WTC11 (cell line): ENCODE data around the gene PARD3B. TPM values are rescaled to one million over a fixed set of nuclear protein-coding genes. Genes with fewer than 3 reads are reported as not detected.

Experiments used
- ATAC-seq: fragments of 200-7000 bp; cut with Tn5 transposase; 2 replicates; pipeline ENCODE4 v1.10.0; 2021; ENCODE audit warnings: mild to moderate bottlenecking, moderate library complexity
- CTCF ChIA-PET: fragments of 300-600 bp; sonication (Branson Sonifier 250); formaldehyde crosslinking; loops from one replicate; lab custom pipeline; 2021; ENCODE audit warnings: antibody characterized with exemption; lab: Charles Lee
- POLR2A ChIA-PET: fragments of 350-600 bp; sonication (Branson Sonifier 250); formaldehyde crosslinking; loops from one replicate; lab custom pipeline; 2021; ENCODE audit warnings: antibody characterized with exemption; lab: Charles Lee
- DNase-seq: peaks from one replicate; pipeline ENCODE4 v3.0.0; 2021; ENCODE audit warnings: low spot score
- H3K27ac Mint-ChIP-seq: 2 replicates; pipeline ENCODE4 v1.8.0; 2021; ENCODE audit warnings: mixed read lengths
- H3K27me3 Mint-ChIP-seq: 2 replicates; pipeline ENCODE4 v1.8.0; 2021; ENCODE audit warnings: low read depth, mild to moderate bottlenecking, moderate library complexity, mixed read lengths
- H3K36me3 Mint-ChIP-seq: 2 replicates; pipeline ENCODE4 v1.8.0; 2021; ENCODE audit warnings: mixed read lengths
- H3K4me1 Mint-ChIP-seq: 2 replicates; pipeline ENCODE4 v1.8.0; 2022; ENCODE audit warnings: mixed read lengths
- H3K4me3 Mint-ChIP-seq: 2 replicates; pipeline ENCODE4 v1.8.0; 2021; ENCODE audit warnings: mild to moderate bottlenecking, moderate library complexity, mixed read lengths
- H3K9me3 Mint-ChIP-seq: 2 replicates; pipeline ENCODE4 v1.8.0; 2021; ENCODE audit warnings: mixed read lengths
- ATF1 ChIP-seq: sonication (generic); formaldehyde crosslinking; IDR thresholded peaks from 2 replicates; pipeline ENCODE4 v1.8.1; 2023; ENCODE audit warnings: mild to moderate bottlenecking, moderate library complexity, missing genetic modification reagents
- ATF2 ChIP-seq: sonication (generic); formaldehyde crosslinking; IDR thresholded peaks from 2 replicates; pipeline ENCODE4 v1.8.1; 2022; ENCODE audit warnings: low read depth, missing genetic modification reagents, borderline replicate concordance
- ATF6 ChIP-seq: sonication (generic); formaldehyde crosslinking; IDR thresholded peaks from 2 replicates; pipeline ENCODE4 v1.8.1; 2023; ENCODE audit warnings: mild to moderate bottlenecking, missing genetic modification reagents
- CDX4 ChIP-seq: fragments of 250-450 bp; sonication (Bioruptor Pico); IDR thresholded peaks from 2 replicates; pipeline ENCODE4 v1.9.0; 2021; ENCODE audit warnings: moderate library complexity, mild to moderate bottlenecking, inconsistent platforms, borderline replicate concordance
- FOXP1 ChIP-seq: sonication (generic); formaldehyde crosslinking; IDR thresholded peaks from 2 replicates; pipeline ENCODE4 v1.8.0; 2022; ENCODE audit warnings: missing genetic modification reagents, mild to moderate bottlenecking, moderate library complexity, borderline replicate concordance
- GTF2I ChIP-seq: fragments of 250-450 bp; sonication (Bioruptor Pico); conservative IDR thresholded peaks from 2 replicates; pipeline ENCODE4 v1.4.0; 2021; ENCODE audit warnings: mild to moderate bottlenecking
- PRRX2 ChIP-seq: fragments of 250-450 bp; sonication (Bioruptor Pico); IDR thresholded peaks from 2 replicates; pipeline ENCODE4 v1.8.0; 2021; ENCODE audit warnings: mild to moderate bottlenecking
- TP53 ChIP-seq: sonication (generic); formaldehyde crosslinking; IDR thresholded peaks from 2 replicates; pipeline ENCODE4 v1.8.1; 2023; ENCODE audit warnings: mild to moderate bottlenecking, missing genetic modification reagents
- ZNF121 ChIP-seq: sonication (generic); formaldehyde crosslinking; IDR thresholded peaks from 2 replicates; pipeline ENCODE4 v1.8.0; 2023; ENCODE audit warnings: missing genetic modification reagents
- ZNF219 ChIP-seq: sonication (generic); formaldehyde crosslinking; IDR thresholded peaks from 2 replicates; pipeline ENCODE4 v1.8.0; 2023; ENCODE audit warnings: missing genetic modification reagents, mild to moderate bottlenecking, borderline replicate concordance
- ZNF317 ChIP-seq: sonication (generic); formaldehyde crosslinking; IDR thresholded peaks from 2 replicates; pipeline ENCODE4 v1.8.1; 2023; ENCODE audit warnings: low read depth, mild to moderate bottlenecking, moderate library complexity, missing genetic modification reagents, borderline replicate concordance
- ZNF423 ChIP-seq: fragments of 250-450 bp; sonication (Bioruptor Pico); IDR thresholded peaks from 2 replicates; pipeline ENCODE4 v2.1.2; 2022; ENCODE audit warnings: mild to moderate bottlenecking, moderate library complexity
- ZNF671 ChIP-seq: fragments of 250-450 bp; sonication (Bioruptor Pico); IDR thresholded peaks from 2 replicates; pipeline ENCODE4 v1.8.0; 2021; ENCODE audit warnings: mild to moderate bottlenecking
- total RNA-seq: library from RNA; stranded (reverse); gene quantifications from 3 replicates; pipeline ENCODE4 v1.2.3, GENCODE V29; 2021
- TF ChIP-seq, protein P1 (sequence below): sonication (generic); formaldehyde crosslinking; IDR thresholded peaks from 2 replicates; pipeline ENCODE4 v1.8.0; 2022; ENCODE audit warnings: missing genetic modification reagents
- TF ChIP-seq, protein P2 (sequence below): sonication (generic); formaldehyde crosslinking; IDR thresholded peaks from 2 replicates; pipeline ENCODE4 v1.8.1; 2022; ENCODE audit warnings: mild to moderate bottlenecking, moderate library complexity, missing genetic modification reagents
- TF ChIP-seq, protein P3 (sequence below): sonication (generic); formaldehyde crosslinking; IDR thresholded peaks from 2 replicates; pipeline ENCODE4 v1.8.0; 2022; ENCODE audit warnings: mild to moderate bottlenecking, missing genetic modification reagents
- TF ChIP-seq, protein P4 (sequence below): sonication (generic); formaldehyde crosslinking; IDR thresholded peaks from 2 replicates; pipeline ENCODE4 v1.8.1; 2023; ENCODE audit warnings: mild to moderate bottlenecking, missing genetic modification reagents, moderate library complexity
- TF ChIP-seq, protein P5 (sequence below): fragments of 250-450 bp; sonication (Bioruptor Pico); IDR thresholded peaks from 2 replicates; pipeline ENCODE4 v1.9.0; 2021; ENCODE audit warnings: mild to moderate bottlenecking, borderline replicate concordance

The PARD3B gene
- total RNA-seq, 1 experiment from 2014 or later = 5.6 TPM

DNA sequence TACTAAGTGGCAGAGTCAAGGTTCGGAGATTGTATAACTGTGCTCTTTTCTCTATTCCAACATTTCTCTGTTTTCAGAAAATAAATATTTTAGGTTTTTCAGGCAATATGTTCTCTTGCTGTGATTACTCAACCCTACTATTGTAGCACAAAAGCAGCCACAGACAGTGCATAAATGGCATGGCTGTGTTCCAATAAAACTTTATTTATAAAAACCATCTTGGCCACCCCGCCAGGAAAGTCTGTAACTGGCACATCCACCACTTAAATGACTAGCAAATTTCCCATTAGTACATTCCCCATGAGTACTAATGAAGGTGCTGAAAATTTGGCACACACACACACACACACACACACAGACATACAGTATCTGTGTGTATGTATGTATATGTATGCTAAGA lies 30.8 kb upstream of the PARD3B start (continued):
- TF ChIP-seq, protein P1, sequence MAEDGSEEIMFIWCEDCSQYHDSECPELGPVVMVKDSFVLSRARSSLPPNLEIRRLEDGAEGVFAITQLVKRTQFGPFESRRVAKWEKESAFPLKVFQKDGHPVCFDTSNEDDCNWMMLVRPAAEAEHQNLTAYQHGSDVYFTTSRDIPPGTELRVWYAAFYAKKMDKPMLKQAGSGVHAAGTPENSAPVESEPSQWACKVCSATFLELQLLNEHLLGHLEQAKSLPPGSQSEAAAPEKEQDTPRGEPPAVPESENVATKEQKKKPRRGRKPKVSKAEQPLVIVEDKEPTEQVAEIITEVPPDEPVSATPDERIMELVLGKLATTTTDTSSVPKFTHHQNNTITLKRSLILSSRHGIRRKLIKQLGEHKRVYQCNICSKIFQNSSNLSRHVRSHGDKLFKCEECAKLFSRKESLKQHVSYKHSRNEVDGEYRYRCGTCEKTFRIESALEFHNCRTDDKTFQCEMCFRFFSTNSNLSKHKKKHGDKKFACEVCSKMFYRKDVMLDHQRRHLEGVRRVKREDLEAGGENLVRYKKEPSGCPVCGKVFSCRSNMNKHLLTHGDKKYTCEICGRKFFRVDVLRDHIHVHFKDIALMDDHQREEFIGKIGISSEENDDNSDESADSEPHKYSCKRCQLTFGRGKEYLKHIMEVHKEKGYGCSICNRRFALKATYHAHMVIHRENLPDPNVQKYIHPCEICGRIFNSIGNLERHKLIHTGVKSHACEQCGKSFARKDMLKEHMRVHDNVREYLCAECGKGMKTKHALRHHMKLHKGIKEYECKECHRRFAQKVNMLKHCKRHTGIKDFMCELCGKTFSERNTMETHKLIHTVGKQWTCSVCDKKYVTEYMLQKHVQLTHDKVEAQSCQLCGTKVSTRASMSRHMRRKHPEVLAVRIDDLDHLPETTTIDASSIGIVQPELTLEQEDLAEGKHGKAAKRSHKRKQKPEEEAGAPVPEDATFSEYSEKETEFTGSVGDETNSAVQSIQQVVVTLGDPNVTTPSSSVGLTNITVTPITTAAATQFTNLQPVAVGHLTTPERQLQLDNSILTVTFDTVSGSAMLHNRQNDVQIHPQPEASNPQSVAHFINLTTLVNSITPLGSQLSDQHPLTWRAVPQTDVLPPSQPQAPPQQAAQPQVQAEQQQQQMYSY = no peak
- TF ChIP-seq FOXP1 (CRISPR knock-in tag) = no peak
- TF ChIP-seq ZNF423 (CRISPR knock-in tag) = no peak
- TF ChIP-seq ATF2 (CRISPR knock-in tag) = no peak
- no peak for TF ChIP-seq CDX4 (CRISPR knock-in tag)
- no peak for TF ChIP-seq ZNF219 (CRISPR knock-in tag)
- TF ChIP-seq, protein P2, sequence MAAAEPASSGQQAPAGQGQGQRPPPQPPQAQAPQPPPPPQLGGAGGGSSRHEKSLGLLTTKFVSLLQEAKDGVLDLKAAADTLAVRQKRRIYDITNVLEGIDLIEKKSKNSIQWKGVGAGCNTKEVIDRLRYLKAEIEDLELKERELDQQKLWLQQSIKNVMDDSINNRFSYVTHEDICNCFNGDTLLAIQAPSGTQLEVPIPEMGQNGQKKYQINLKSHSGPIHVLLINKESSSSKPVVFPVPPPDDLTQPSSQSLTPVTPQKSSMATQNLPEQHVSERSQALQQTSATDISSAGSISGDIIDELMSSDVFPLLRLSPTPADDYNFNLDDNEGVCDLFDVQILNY (CRISPR knock-in tag) = no peak
- TF ChIP-seq, protein P3, sequence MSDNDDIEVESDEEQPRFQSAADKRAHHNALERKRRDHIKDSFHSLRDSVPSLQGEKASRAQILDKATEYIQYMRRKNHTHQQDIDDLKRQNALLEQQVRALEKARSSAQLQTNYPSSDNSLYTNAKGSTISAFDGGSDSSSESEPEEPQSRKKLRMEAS (CRISPR knock-in tag) = no peak
- TF ChIP-seq, all 79 proteins: peak for 0

GRCh38 chr2:204515416-204515815 lies 29.9 kb upstream of the PARD3B start:
- H3K4me1 Mint-ChIP-seq = peaks cover 14% of the 10 kb centered on the region
- CTCF ChIA-PET = no interaction called here
- POLR2A ChIA-PET = no interaction called here
- no peak overlapping the region for H3K4me3 Mint-ChIP-seq
- H3K27ac Mint-ChIP-seq = no peak overlapping the region
- DNase-seq (no peak), ATAC-seq (no peak)
- H3K9me3 Mint-ChIP-seq = peaks cover 5% of the 10 kb centered on the region
- no peaks in the 10 kb centered on the region for H3K36me3 Mint-ChIP-seq
- no peaks in the 10 kb centered on the region for H3K27me3 Mint-ChIP-seq
- TF ChIP-seq TP53 (CRISPR knock-in tag) (no peak), CDX4 (CRISPR knock-in tag) (no peak), GTF2I (CRISPR knock-in tag) (no peak), PRRX2 (CRISPR knock-in tag) (no peak), ZNF121 (CRISPR knock-in tag) (no peak), ATF1 (no peak), ZNF671 (no peak), ZNF317 (no peak), ATF6 (CRISPR knock-in tag) (no peak)
- TF ChIP-seq, protein P4, sequence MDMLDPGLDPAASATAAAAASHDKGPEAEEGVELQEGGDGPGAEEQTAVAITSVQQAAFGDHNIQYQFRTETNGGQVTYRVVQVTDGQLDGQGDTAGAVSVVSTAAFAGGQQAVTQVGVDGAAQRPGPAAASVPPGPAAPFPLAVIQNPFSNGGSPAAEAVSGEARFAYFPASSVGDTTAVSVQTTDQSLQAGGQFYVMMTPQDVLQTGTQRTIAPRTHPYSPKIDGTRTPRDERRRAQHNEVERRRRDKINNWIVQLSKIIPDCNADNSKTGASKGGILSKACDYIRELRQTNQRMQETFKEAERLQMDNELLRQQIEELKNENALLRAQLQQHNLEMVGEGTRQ (CRISPR knock-in tag) = no peak
- TF ChIP-seq, protein P5, sequence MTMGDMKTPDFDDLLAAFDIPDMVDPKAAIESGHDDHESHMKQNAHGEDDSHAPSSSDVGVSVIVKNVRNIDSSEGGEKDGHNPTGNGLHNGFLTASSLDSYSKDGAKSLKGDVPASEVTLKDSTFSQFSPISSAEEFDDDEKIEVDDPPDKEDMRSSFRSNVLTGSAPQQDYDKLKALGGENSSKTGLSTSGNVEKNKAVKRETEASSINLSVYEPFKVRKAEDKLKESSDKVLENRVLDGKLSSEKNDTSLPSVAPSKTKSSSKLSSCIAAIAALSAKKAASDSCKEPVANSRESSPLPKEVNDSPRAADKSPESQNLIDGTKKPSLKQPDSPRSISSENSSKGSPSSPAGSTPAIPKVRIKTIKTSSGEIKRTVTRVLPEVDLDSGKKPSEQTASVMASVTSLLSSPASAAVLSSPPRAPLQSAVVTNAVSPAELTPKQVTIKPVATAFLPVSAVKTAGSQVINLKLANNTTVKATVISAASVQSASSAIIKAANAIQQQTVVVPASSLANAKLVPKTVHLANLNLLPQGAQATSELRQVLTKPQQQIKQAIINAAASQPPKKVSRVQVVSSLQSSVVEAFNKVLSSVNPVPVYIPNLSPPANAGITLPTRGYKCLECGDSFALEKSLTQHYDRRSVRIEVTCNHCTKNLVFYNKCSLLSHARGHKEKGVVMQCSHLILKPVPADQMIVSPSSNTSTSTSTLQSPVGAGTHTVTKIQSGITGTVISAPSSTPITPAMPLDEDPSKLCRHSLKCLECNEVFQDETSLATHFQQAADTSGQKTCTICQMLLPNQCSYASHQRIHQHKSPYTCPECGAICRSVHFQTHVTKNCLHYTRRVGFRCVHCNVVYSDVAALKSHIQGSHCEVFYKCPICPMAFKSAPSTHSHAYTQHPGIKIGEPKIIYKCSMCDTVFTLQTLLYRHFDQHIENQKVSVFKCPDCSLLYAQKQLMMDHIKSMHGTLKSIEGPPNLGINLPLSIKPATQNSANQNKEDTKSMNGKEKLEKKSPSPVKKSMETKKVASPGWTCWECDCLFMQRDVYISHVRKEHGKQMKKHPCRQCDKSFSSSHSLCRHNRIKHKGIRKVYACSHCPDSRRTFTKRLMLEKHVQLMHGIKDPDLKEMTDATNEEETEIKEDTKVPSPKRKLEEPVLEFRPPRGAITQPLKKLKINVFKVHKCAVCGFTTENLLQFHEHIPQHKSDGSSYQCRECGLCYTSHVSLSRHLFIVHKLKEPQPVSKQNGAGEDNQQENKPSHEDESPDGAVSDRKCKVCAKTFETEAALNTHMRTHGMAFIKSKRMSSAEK (CRISPR knock-in tag) = no peak
